GM19438 (cell line): Measurements from ENCODE around the gene C2orf49.
"Not testable (repeated sequence)": the region's sequence is repeated elsewhere in the genome, so short reads cannot be mapped to it uniquely, and the experiment has no call there.

Experiments used
- ATAC-seq: cut with Tn5 transposase; IDR thresholded peaks from one replicate; pipeline ENCODE4 v1.9.1; 2021; ENCODE audit warnings: low read depth; ENCODE audit not compliant: unreplicated experiment

C2orf49 gene

DNA sequence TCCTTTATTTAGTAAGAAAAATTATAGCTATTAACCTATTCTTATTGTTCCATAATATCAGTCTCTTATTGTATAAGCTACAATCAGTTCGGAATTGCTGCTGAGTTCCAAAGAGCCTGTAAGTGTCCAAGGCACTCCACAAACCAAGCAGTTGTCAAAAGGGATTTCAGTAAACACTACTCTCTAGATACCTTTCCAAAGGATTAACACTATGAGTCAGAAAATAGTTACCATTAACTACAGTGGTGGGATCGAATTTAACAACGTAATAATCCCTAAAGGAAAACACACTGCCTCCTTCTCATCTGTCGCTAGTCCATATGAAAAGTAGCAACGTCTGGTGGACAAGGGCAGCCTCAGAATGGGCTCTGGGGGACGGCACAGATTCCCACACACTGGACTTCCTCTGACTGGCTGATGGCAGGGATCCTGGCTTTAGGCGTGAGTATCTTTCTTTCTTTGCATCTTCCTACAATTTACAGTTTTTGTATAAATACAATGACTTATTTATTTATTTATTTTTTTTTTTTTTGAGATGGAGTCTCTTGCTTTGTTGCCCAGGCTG, 16.6 kb upstream of the C2orf49 start:
- ATAC-seq, result no peak

DNA sequence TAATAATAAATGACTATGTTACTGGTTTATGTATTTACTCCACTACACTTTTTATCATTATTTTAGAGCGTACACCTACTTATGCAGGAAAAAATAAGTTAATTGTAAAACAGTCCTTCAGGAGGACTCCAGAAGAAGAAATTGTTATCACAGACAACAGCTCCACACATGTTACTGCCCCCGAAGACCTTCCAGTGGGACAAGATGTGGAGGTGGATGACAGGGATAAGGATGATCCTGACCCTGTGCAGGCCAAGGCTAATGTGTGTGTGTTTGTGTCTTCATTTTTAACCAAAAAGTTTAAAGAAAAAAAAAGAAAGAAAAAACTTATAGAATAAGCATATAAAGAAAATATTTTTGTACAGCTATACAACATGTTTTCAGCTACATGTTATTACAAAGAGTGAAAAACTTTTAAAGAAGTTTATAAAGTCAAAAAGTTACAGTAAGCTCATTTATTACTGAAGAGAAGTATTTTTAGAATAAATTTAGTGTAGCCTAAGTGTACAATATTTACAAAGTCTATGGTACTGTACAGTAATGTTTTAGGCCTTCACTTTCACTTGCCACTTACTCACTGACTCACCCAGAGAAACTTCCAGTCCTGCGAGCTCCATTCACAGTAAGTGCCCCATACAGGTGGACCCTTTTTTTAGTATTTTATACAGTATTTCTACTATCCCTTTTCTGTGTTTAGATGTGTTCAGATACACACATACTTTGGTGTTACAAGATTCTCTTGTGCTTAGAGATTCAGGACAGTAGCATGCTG, 15.3 kb upstream of the C2orf49 start:
- no peak for ATAC-seq

DNA sequence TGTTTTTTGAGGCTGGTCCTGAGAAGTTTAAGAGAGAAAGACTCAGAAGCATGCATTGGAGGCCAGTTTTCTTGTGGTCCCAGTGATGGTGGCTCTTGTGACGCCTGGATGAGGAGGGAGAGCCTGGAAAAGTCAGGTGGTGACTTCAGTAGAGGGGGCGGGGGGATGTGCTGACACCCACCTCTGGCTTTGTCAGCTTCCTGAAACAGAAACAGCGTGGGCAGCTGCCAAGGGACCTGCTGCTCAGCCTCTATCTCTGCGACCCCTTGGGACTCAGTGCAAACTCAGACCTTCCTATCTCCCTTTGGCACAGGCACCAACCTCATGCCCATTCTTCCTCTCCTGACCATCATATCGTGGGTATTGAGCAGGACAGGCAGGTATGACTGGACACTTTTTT, 14.2 kb upstream of the C2orf49 start:
- ATAC-seq, result no peak

DNA sequence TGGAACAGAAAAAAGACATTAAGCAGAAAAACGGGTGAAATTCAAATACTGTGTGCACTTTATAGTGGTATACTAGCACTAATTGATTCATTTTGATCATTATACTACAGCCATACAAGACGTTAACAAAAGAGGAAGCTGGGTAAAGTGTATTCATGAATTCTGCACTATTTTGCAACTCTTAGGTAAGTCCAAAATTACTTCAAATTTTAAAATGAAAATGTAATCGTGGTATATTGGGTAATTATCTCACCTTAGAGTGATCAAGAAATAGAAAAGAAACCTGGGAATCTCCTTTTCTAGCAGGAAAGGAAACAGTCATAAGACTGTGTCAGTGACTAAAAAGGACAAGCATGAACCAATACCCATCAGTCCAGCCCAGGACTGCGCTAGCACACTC, 13.2 kb upstream of the C2orf49 start:
- ATAC-seq, result no peak

DNA sequence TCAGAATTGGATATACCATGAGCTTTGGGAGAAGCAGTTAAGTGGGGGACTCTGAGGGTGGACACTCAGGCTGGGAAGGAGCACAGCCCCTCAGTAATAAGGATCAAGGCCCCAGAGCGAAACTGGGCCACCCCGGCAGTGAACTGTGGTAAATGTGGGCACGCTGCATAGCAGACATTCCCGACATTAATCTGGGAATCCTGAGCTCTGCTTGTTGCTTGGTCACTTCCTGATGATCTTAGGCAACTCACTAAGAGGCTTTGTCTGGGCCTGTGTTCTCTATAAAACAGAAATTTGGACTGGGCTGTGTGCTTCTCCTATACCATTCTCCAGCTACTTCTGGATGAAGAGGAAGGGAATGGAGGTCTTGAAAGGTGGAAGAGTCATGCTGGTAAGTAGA, 12.6 kb upstream of the C2orf49 start:
- no peak for ATAC-seq

DNA sequence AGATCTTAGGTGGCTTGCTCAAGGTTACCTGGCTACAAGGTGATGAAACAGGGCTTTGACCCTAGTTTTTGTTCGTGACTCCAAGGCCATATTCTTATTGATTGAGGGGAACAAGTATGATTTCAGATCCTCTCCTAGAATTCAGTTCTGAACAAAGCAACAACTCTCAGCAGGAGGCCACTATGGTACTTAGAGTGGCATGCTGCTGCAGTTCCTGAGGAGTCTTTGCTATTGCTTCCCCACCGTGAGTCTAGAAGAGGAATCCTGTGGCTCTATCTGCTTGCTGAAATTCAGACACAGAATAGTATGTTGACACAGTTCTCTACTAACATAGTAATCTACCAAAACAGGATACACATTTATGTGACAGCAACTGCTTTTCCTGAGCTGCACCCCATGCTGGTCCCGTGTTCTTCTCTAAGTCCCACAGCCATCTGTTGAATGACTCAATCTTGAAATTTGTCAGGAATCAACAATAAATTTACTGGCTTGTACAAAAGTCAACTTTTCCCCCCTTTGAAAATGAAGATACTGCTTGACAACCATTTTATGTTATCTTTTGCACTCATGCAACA, 11.9 kb upstream of the C2orf49 start:
- no peak for ATAC-seq

DNA sequence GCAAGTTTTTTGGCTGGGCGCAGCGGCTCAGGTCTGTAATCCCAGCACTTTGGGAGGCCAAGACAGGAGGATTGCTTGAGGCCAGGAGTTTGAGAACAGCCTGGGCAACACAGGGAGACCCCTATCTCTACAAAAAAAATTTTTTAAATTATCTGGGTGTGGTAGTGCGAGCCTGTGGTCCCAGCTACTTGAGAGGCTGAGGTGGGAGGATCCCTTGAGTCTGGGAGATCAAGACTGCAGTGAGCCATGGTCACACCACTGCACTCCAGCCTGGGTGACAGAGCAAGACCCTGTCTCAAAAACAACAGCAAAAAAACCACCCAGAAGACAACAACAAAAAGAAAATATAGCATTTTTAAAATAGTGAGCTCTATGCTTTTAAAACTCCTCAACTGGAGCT, 10.1 kb upstream of the C2orf49 start:
- ATAC-seq, result not testable (repeated sequence)

DNA sequence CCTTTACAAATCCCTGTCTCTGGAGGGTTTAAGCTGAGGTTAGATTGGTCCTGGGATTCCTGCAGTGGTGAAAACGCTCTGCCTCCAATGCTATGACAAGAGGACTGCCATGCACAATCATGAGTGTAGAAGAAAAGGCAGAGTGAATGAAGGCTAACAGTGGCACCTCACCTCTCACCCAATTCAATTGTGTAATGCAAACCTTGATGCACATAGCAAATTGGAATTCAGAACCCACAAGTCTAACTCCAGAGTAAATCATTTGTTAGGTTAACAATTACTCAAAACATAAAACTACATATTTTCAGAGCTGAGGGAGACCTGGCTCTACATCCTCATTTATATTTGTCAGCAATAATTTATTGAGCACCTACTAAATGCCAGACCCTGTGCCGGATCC, 9.7 kb upstream of the C2orf49 start:
- no peak for ATAC-seq

DNA sequence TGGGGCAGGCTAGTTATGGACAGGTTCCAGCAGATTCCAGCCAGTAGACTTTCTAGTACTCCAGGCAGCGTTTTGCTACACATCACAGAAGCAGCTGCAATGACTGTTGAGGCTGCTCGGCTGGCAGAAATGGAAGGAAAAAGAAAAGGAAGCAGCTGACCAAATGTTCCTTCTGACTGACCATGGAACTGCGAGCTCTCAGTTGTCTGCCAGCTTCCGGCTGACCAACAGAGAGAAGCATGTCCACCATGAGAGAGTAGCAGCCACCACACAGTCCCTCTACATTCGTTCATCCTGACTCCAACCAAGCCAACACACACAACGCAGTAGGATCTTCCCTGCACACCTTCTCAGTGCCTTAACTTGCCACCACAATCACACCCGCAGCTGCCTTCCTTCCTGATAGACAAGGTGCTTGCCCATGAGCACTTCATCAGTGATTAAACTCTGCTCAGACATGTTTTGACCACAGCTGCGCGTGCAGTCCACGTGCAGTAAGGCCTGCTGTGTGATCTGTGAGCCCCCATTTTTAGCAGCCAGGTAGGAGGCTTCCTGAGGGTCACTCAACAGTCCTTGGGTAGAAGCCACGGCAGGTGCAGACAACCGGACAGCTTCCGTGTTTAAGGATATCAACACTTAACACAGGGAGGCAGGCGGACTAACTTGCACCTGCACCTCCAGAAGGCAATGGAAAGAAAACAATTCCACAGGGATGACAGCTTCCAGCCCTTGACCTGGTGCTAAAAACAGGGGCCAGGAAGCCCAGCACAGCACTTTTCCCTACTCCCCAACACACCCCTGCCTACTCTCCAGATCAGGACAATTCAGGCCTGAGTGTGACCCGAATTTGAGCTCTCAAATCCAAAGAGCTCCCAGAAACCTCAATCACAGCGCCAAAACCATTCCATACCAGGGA, 8.8 kb upstream of the C2orf49 start:
- no peak for ATAC-seq

DNA sequence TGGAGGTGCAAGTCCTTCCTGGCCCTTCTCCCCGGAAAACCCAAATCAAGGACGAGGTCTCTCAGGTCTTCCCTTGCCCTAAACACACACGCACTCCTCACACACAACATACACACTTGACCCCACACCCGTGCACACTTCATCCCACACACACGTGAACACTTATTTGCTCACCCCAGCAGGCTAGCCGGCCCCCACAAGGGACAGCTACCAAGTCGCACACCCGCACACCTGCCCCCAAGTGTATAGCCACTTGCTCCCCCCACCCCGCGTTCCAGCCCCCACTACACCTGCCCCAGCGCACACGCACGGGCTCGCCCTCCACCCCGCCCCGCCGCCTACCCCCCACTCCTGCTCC, 8.2 kb upstream of the C2orf49 start:
- no peak for ATAC-seq

DNA sequence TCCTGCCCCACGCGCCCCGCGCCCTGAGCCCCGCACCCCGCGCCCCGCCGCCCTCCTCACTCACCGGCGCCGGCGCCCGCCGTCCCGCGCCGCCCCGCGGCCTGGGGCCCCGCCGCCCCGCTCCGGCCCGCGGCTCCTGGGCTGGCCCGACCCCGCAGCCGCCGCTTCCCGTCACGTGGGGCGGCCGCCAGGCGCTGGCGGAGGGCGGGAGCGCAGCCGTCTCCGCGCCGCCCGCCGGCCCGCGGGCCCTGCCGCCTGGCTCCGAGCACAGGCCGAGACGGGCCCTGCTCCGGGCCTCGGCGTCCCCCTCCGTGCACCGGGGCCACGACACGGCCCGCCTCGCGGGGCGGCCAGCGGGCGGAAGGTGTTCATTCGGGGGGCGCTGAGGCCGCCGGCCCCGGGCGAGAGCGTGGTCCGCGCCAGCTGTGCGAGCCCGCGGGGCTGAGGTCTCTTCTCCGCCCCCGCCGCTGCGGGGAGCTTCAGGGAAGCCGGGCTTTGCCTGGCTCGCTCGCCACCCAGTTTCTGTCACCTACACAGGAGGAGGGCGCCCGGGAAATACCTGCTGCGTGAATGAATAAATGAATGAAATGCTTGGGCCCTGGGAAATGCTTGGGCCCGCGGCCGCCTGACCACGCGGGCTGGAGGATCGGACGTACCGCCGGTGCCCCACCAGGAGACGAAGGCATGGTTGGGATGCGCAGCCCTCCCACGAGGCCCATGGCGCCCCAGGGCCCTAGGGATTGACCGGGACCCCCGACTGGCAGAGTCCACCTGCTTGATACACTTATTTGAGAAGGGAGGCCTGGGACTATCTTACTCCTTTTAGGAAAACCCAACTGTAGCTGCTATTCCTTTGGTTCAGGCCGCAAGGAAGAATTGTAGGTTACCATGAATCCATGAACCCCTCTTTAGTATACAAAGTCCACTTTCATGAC, 7.5 kb upstream of the C2orf49 start, which contains the start of gene TGFBRAP1:
Gene TGFBRAP1 (minus strand): TSS at position 175 of the 935 bp plus-strand sequence. CDS start 21,434 bp downstream, outside the sequence.
- ATAC-seq, result peak; percentile 76

DNA sequence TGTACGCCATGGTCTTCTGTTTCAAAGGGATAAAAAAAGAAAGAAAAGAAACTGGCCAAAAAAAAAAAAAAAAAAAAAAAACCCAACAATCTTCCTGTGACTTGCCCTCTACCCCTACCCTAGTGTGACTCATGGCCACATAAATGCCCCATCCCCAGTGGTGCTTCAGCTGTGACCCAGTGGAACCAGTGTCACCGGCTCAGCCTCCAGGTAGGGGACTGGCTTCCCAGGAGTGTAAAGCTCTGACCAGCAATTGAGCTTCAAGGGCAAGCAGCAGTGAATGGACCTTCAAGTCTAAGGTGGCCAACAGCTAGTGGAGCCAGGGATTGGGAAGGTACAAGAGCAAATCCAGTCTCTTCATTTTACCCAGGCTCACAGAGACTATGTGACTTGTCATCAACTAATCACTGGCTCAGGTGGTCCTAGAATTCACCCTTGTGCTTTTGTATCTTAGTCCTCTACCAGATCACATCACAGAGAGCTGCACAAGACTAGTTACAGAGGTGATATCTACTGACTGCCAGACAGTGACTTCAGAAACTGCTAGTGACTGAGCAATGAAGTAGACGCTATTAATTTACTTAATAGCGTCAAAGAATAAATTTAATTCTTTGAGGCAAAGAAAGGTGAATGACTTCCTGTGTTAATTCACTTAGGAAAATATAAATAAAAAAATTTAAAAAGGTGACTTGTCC, 6.5 kb upstream of the C2orf49 start:
- ATAC-seq, result no peak

DNA sequence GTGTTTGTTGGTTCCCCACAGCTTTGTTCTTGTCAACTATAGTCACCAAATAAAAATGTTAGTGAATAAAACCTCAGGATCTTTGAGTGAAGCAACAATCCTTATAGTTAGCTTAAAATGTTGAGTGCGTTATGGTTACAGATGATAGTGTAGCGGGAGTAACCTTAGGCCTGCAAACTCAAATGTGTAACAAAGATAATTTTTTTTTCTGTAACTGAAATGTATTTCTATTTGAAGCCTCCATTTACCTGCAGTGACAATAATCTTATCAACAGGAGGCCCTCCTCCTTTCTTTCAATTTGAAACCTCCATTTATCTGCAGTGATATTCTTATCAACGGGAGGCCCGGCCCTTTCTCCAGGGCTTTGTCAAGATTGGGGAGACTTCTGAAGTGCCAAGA, 3.1 kb upstream of the C2orf49 start:
- no peak for ATAC-seq

DNA sequence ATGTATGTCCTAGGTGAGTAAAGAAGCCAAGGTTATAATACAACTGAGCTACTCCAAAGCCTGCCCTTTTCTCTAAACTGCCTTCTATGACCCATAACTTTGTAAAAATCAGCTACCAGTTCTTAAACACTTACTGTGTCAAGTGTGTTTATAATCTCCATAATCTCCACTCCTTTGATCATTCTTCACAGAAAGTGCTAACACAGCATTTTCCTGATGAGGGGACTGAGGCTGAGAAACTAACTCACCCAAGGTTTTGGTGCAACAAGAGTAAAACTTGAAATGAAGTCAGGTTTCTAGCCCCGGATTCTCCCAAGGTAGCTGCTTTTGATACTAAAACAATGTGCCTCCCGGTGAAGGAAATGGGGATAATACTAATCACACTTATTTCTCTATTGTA, 1.9 kb upstream of the C2orf49 start:
- ATAC-seq, result no peak

DNA sequence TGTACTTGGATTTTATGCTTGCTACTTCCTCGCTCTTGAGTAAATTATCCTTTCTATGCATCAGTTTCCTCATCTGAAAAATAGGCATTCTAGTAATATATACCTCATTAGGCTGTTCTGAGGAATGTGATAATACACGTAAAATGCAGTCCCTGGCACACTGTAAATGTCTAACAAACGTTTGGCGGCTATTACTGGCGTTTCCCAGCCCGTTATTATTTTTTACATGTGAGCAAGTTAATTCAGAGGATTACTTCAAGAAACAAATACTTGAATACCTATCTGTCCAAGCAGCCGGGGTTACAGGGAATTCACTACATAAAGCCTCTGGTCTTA, 586 bp upstream of the C2orf49 start:
- peak; percentile 8 for ATAC-seq

DNA sequence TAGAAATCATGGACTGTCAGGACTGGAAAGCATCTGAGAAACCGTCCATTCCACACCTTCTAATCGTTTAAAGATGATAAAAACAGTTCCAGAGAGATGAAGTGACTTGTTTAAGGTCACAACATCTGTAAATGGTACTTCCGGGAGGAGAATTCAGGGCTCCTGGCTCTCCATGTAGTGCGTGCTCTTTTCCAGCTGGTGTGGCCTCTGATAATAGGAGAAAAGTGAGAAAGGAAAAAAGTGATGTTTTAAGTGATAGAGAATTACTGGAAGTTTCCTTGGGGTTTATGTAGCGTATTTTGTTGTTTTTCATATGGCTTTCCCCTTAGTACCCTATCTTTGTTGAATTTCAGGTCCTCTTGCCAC, 663 bp downstream of the C2orf49 start:
- ATAC-seq, result no peak

DNA sequence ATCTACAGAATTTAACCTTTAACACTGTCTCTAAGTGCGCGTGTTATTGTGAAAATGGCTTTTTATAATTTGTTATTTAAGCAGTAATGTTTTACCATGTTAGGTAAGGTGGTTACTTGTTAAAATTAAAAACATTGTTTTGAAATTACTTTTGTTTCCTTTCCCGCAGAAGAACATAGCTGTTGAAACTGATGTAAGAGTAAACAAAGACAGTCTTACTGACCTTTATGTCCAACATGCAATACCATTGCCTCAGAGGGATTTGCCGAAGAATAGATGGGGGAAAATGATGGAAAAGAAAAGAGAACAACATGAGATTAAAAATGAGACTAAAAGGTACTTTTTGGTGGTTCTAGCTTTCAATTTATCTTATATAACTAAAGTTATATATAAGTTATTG, 2.1 kb downstream of the C2orf49 start:
- ATAC-seq, result no peak

DNA sequence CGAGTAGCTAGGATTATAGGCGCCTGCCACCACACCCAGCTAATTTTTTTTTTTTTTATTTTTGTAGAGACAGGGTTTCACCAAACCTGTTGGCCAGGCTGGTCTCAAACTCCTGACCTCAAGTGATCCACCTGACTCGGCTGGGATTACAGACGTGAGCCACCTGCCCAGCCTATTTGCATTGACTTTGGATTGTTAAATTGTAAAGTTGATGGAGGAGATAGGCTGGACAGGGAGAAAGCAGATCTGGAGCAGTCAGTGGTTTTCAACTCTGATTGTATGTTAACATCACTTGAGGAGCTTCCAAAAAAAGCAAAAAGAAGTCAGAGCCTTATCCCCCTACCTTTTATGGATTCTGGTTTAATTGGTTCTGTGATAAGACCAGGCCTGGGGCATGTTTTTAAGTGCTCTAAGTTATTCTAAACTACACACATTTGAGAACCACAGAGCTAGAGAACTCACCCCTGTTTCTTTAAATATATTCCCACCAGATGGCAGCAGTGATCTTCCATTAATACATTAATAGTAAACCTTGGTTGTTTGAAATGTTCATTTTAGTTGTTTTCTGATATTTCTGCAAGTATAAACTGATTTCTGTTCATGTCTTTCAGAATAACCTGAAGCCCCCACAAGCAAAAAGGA, 7.5 kb downstream of the C2orf49 start:
- ATAC-seq, result no peak

DNA sequence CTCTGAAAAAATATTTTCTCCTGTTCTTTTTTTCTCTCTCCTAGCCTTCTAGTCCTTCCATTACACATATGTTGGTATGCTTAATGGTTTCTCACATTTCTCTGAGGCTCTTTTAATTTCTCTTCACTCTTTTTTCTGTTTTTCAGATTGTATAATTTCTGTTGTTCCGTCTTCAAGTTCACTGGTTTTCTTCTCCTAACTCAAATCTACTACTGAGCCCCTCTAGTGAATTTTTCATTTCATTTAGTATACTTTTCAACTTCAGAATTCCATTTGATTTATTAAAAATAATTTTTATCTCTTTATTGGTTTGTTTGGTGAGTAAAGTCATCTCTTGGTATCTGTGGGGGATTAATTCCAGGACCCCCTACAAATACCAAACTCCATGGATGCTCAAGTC, 19.8 kb downstream of the C2orf49 start:
- no peak for ATAC-seq
